Mucosa of stomach (tissue), 1 donor: ENCODE measurements around the gene GUCY1A1.

Experiments
- H3K27me3 ChIP-seq: one replicate; pipeline ENCODE4 v1.7.0; 2013; ENCODE audit warnings: mild to moderate bottlenecking, low read length; ENCODE audit not compliant: control insufficient read depth, insufficient read depth
- H3K36me3 ChIP-seq: one replicate; pipeline ENCODE4 v1.7.0; 2013; ENCODE audit warnings: low read length; ENCODE audit not compliant: control insufficient read depth, insufficient read depth
- H3K4me1 ChIP-seq: one replicate; pipeline ENCODE4 v1.7.0; 2013; ENCODE audit warnings: mild to moderate bottlenecking, low read length; ENCODE audit not compliant: control insufficient read depth, insufficient read depth
- H3K4me3 ChIP-seq: one replicate; pipeline ENCODE4 v1.7.0; 2013; ENCODE audit warnings: low read length
- H3K9ac ChIP-seq: one replicate; pipeline ENCODE4 v1.7.0; 2013; ENCODE audit warnings: mild to moderate bottlenecking, low read length, moderate library complexity
- H3K9me3 ChIP-seq: one replicate; pipeline ENCODE4 v1.7.0; 2013; ENCODE audit warnings: mild to moderate bottlenecking, low read length, moderate library complexity; ENCODE audit not compliant: control insufficient read depth
- donor health status: Pancreatic carcinoma.

Gene GUCY1A1

GRCh38 chr4:155701827-155702226, 35.2 kb downstream of the GUCY1A1 start:
- no peaks in the 10 kb centered on the region for H3K27me3 ChIP-seq
- H3K4me1 ChIP-seq: no peaks in the 10 kb centered on the region
- H3K4me3 ChIP-seq: no peak overlapping the region
- H3K9me3 ChIP-seq: no peaks in the 10 kb centered on the region
- H3K9ac ChIP-seq: no peak overlapping the region
- no peaks in the 10 kb centered on the region for H3K36me3 ChIP-seq

- Histone ChIP-seq H3K9ac (no peak overlapping the region), H3K9me3 (no peaks in the 10 kb centered on the region), H3K4me1 (no peaks in the 10 kb centered on the region), H3K36me3 (no peaks in the 10 kb centered on the region), H3K4me3 (no peak overlapping the region), H3K27me3 (no peaks in the 10 kb centered on the region)
Observed at GRCh38 chr4:155703486-155704247, 37.0 kb downstream of the GUCY1A1 start.

- no peaks in the 10 kb centered on the region for H3K9me3 ChIP-seq
- H3K4me3 ChIP-seq: no peak overlapping the region
- no peaks in the 10 kb centered on the region for H3K36me3 ChIP-seq
- no peak overlapping the region for H3K9ac ChIP-seq
- no peaks in the 10 kb centered on the region for H3K4me1 ChIP-seq
- H3K27me3 ChIP-seq: no peaks in the 10 kb centered on the region
Observed at GRCh38 chr4:155704841-155705404, 38.3 kb downstream of the GUCY1A1 start.

- Histone ChIP-seq H3K4me3 (no peak overlapping the region), H3K27me3 (no peaks in the 10 kb centered on the region), H3K4me1 (no peaks in the 10 kb centered on the region), H3K9ac (no peak overlapping the region), H3K9me3 (no peaks in the 10 kb centered on the region), H3K36me3 (no peaks in the 10 kb centered on the region)
Observed at GRCh38 chr4:155705664-155706063, 39.0 kb downstream of the GUCY1A1 start.

- H3K27me3 ChIP-seq: no peaks in the 10 kb centered on the region
- no peak overlapping the region for H3K9ac ChIP-seq
- H3K36me3 ChIP-seq: no peaks in the 10 kb centered on the region
- H3K9me3 ChIP-seq: no peaks in the 10 kb centered on the region
- no peak overlapping the region for H3K4me3 ChIP-seq
- H3K4me1 ChIP-seq: no peaks in the 10 kb centered on the region
Observed at GRCh38 chr4:155706147-155706546, 39.5 kb downstream of the GUCY1A1 start.

- Histone ChIP-seq H3K4me3 (no peak overlapping the region), H3K27me3 (no peaks in the 10 kb centered on the region), H3K36me3 (no peaks in the 10 kb centered on the region), H3K4me1 (no peaks in the 10 kb centered on the region), H3K9me3 (no peaks in the 10 kb centered on the region), H3K9ac (no peak overlapping the region)
Observed at GRCh38 chr4:155707251-155707650, 40.6 kb downstream of the GUCY1A1 start.

- Histone ChIP-seq H3K9me3 (no peaks in the 10 kb centered on the region), H3K9ac (no peak overlapping the region), H3K4me3 (no peak overlapping the region), H3K27me3 (no peaks in the 10 kb centered on the region), H3K4me1 (no peaks in the 10 kb centered on the region), H3K36me3 (no peaks in the 10 kb centered on the region)
Observed at GRCh38 chr4:155708782-155709181, 42.1 kb downstream of the GUCY1A1 start.

- H3K36me3 ChIP-seq: no peaks in the 10 kb centered on the region
Observed at GRCh38 chr4:155709918-155710317, 43.3 kb downstream of the GUCY1A1 start.

GRCh38 chr4:155711556-155711955, 44.9 kb downstream of the GUCY1A1 start:
- no peak overlapping the region for H3K4me3 ChIP-seq
- no peaks in the 10 kb centered on the region for H3K27me3 ChIP-seq
- H3K9me3 ChIP-seq: no peaks in the 10 kb centered on the region
- no peaks in the 10 kb centered on the region for H3K4me1 ChIP-seq
- H3K36me3 ChIP-seq: no peaks in the 10 kb centered on the region
- H3K9ac ChIP-seq: no peak overlapping the region

More at GRCh38 chr4:155709918-155710317, 43.3 kb downstream of the GUCY1A1 start:
- Histone ChIP-seq H3K4me1 (no peaks in the 10 kb centered on the region), H3K9ac (no peak overlapping the region), H3K9me3 (no peaks in the 10 kb centered on the region), H3K27me3 (no peaks in the 10 kb centered on the region), H3K4me3 (no peak overlapping the region)

- Histone ChIP-seq H3K4me1 (no peaks in the 10 kb centered on the region), H3K36me3 (no peaks in the 10 kb centered on the region), H3K9me3 (no peaks in the 10 kb centered on the region), H3K27me3 (no peaks in the 10 kb centered on the region), H3K4me3 (no peak overlapping the region), H3K9ac (no peak overlapping the region)
Observed at GRCh38 chr4:155712846-155713245, 46.2 kb downstream of the GUCY1A1 start.

- Histone ChIP-seq H3K4me3 (no peak overlapping the region), H3K27me3 (no peaks in the 10 kb centered on the region), H3K9ac (no peak overlapping the region), H3K36me3 (no peaks in the 10 kb centered on the region), H3K4me1 (no peaks in the 10 kb centered on the region), H3K9me3 (no peaks in the 10 kb centered on the region)
Observed at GRCh38 chr4:155713911-155714310, 47.3 kb downstream of the GUCY1A1 start.

GRCh38 chr4:155722336-155722735, 55.7 kb downstream of the GUCY1A1 start:
- no peaks in the 10 kb centered on the region for H3K9me3 ChIP-seq
- no peak overlapping the region for H3K9ac ChIP-seq
- no peak overlapping the region for H3K4me3 ChIP-seq
- no peaks in the 10 kb centered on the region for H3K27me3 ChIP-seq
- no peaks in the 10 kb centered on the region for H3K36me3 ChIP-seq
- no peaks in the 10 kb centered on the region for H3K4me1 ChIP-seq
